Measurements from ENCODE around the gene EVPL. TPM values are rescaled to one million over a fixed set of nuclear protein-coding genes. Genes with fewer than 3 reads are reported as not detected.

EVPL gene
- total and polyA plus RNA-seq, 2 of the 13 experiments (the other 11 are each of a cell fraction or from before 2014, with no cell fraction given): 2.1 to 8.2 TPM

DNA sequence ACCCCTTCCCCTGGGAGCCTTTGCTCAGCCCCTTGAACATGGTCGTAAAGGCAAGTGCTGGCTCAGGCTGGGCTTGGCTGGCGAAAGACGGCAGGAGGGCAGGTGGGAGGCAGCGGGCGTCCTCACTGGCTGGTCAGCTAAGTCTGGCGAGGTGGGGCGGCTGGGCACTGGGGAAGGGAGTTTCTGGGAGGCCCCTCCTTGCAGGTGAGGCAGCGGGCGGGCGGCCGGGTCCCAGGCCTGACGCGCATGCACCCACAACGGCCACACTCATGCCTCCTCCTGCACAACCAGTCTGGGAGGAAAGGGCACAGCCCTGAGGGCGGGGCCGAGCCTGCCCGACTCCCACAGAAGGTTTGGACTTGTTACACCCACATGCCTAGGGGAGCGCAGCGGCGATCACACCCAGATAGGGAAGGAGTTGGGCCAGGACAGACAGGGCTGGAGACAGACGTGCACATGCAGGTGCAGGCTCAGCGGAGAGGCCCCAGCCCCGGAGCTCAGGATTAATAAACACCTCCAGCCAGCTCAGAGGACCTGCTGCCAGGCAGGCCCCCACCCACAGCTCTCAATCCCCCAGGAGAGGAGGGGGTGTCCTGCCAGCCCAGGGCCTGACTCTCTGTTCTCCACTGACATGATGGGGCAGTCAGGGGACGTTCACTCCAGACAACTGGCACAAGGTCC lies at the start of gene EVPL (continued):
- TF ChIP-seq REPIN1 (CRISPR knock-in tag; IDR thresholded peaks at IDR 0.05; ENCODE audit: borderline replicate concordance, low read depth): 0 out of 2 replicates have a peak, but pooled peaks have one; percentile 32
- peak; percentile 26; the same call in 1 of the 2 replicates for TF ChIP-seq NR2C2 (CRISPR knock-in tag; IDR thresholded peaks at IDR 0.05; ENCODE audit: borderline replicate concordance)
- TF ChIP-seq ZNF577 (CRISPR knock-in tag; IDR thresholded peaks at IDR 0.05; ENCODE audit: borderline replicate concordance, low read depth): no peak
- TF ChIP-seq ZBTB8A (CRISPR knock-in tag; IDR thresholded peaks at IDR 0.05; ENCODE audit: borderline replicate concordance, low read depth): no peak
- TF ChIP-seq ZSCAN31 (CRISPR knock-in tag; IDR thresholded peaks at IDR 0.05; ENCODE audit: low read depth): peak; percentile 80; the same call in 1 of the 2 replicates
- TF ChIP-seq HMGXB4 (CRISPR knock-in tag; IDR thresholded peaks at IDR 0.05; ENCODE audit: borderline replicate concordance in 1 of 2, low read depth in 1 of 2): peak; percentile 45 to 54; a peak in 2 of 4 replicates
- TF ChIP-seq ZNF788 (CRISPR knock-in tag; IDR thresholded peaks at IDR 0.05; ENCODE audit: borderline replicate concordance): no peak
- TF ChIP-seq ZNF543 (CRISPR knock-in tag; IDR thresholded peaks at IDR 0.05): peak; percentile 57; the same call in 1 of the 2 replicates
- no peak for TF ChIP-seq RFX5 (IDR thresholded peaks at IDR 0.05; ENCODE audit: low read depth, low read length)
- peak; percentile 83 for TF ChIP-seq SP4 (CRISPR knock-in tag; IDR thresholded peaks at IDR 0.05)
- no peak for TF ChIP-seq ETV5 (CRISPR knock-in tag; IDR thresholded peaks at IDR 0.05; ENCODE audit: borderline replicate concordance)
- TF ChIP-seq SIN3B (IDR thresholded peaks at IDR 0.05; ENCODE audit: low read length): no peak
- no peak; the same call in 1 of the 2 replicates for TF ChIP-seq PAWR (CRISPR knock-in tag; IDR thresholded peaks at IDR 0.05; ENCODE audit: borderline replicate concordance)
- peak; percentile 84; the same call in 1 of the 2 replicates for TF ChIP-seq ZNF839 (CRISPR knock-in tag; IDR thresholded peaks at IDR 0.05; ENCODE audit: borderline replicate concordance)
- TF ChIP-seq HNF4G (IDR thresholded peaks at IDR 0.05; ENCODE audit: borderline replicate concordance, low read depth, low read length): no peak
- TF ChIP-seq HNF4G (CRISPR knock-in tag; IDR thresholded peaks at IDR 0.05; ENCODE audit: borderline replicate concordance, low read depth): 0 out of 2 replicates have a peak, but pooled peaks have one; percentile 65
- TF ChIP-seq TFDP2 (CRISPR knock-in tag; IDR thresholded peaks at IDR 0.05): 0 out of 2 replicates have a peak, but pooled peaks have one; percentile 49
- no peak for TF ChIP-seq ZNF136 (CRISPR knock-in tag; IDR thresholded peaks at IDR 0.05; ENCODE audit: low read depth)
- no peak for TF ChIP-seq SP140L (CRISPR knock-in tag; IDR thresholded peaks at IDR 0.05; ENCODE audit: borderline replicate concordance)
- TF ChIP-seq NCOA2 (CRISPR knock-in tag; IDR thresholded peaks at IDR 0.05): peak; percentile 19; the same call in 1 of the 2 replicates
- TF ChIP-seq, protein P1, sequence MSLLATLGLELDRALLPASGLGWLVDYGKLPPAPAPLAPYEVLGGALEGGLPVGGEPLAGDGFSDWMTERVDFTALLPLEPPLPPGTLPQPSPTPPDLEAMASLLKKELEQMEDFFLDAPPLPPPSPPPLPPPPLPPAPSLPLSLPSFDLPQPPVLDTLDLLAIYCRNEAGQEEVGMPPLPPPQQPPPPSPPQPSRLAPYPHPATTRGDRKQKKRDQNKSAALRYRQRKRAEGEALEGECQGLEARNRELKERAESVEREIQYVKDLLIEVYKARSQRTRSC (CRISPR knock-in tag; IDR thresholded peaks at IDR 0.05; ENCODE audit: low read depth): no peak
- peak; percentile 30 for TF ChIP-seq SKI (IDR thresholded peaks at IDR 0.05; ENCODE audit: partially characterized antibody)
- no peak for TF ChIP-seq HNRNPK (IDR thresholded peaks at IDR 0.05; ENCODE audit: low read depth, low read length, poor library complexity, severe bottlenecking)
- TF ChIP-seq HHEX (CRISPR knock-in tag; IDR thresholded peaks at IDR 0.05): no peak
- peak; percentile 71; the same call in 1 of the 2 replicates for TF ChIP-seq GFI1 (CRISPR knock-in tag; IDR thresholded peaks at IDR 0.05; ENCODE audit: borderline replicate concordance)
- TF ChIP-seq KLF13 (CRISPR knock-in tag; IDR thresholded peaks at IDR 0.05): peak; percentile 92; the same call in 1 of the 2 replicates
- no peak for TF ChIP-seq TCF7 (IDR thresholded peaks at IDR 0.05; ENCODE audit: low read depth)

Measured in HepG2 (cell line).